Activated T-cell treated with anti-CD3 and anti-CD28 coated beads for 48 hours (primary cell): Measurements from ENCODE around the gene SALL4.
"Not testable (repeated sequence)": the region's sequence is repeated elsewhere in the genome, so short reads cannot be mapped to it uniquely, and the experiment has no call there.

Experiments
- DNase-seq: peaks from one replicate; pipeline ENCODE4 v3.0.0-alpha.2; 2020; ENCODE audit warnings: low read depth

The SALL4 gene

DNA sequence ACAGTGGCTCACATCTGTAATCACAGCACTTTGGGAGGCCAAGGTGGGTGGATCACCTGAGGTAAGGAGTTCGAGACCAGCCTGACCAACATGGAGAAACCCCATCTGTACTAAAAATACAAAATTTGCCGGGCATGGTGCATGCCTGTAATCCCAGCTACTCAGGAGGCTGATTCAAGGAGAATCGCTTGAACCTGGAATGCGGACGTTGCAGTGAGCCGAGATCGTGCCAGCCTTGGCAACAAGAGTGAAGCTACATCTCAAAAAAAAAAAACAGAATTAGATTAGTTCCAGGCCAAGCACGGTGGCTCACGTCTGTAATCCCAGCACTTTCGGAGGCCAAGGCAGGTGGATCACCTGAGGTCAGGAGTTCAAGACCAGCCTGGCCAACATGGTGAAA is 36.9 kb downstream of the SALL4 start:
- DNase-seq = not testable (repeated sequence)

DNA sequence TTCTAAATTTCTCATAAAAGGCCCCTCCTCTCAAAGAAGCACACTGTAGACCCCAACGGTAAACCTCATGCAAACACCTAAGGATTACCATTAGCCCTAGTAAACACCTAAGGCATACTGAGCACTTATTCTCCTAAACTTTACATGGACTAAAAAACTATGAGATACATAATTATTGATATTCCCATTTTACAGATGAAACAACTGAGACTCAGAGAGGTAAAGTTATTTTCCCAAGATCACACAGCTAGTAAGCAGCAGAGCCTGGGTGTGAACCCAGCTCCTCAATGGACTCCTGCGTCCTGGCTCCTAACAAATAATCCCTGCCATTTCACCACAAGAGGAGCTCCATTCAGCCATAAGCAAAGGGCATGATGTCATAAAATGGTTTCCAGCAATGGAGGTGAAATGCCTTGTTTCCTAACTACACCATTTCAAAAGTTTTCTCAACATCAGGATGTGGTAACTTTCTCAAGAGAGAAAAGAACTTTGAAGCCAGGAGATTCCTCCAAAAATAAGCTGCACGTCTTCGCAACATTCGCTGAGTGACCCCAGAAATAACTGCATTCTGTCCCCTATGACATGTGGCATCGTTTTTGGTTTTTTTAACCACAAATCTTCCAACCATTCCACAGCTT is 38.2 kb downstream of the SALL4 start:
- no peak for DNase-seq

DNA sequence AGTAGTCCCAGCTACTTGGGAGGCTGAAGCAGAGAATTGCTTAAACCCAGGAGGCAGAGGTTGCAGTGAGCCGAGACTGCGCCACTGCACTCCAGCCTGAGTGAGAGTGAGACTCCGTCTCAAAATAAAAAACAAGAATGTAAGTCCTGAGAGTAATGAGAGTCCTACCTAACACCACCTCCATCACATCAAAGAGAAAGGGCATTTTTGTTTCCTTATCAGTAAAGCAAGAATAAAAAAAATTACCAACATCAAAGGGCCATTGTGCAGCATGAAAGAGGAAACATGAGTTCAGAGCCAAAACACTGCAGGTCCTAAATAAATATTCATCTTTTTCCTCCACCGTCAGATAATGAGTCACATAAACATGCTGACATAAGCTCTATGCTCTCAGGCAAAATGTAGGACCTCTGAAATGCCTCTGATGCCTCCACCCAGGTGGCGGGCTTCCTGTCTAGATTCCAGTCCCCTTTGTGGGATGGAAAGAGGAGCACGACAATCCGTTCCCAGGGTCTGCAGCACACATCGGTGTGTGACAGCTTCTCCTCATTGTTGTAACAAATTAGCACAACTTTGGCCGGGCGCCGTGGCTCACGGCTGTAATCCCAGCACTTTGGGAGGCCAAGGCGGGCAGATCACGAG is 41.3 kb downstream of the SALL4 start:
- DNase-seq = no peak

DNA sequence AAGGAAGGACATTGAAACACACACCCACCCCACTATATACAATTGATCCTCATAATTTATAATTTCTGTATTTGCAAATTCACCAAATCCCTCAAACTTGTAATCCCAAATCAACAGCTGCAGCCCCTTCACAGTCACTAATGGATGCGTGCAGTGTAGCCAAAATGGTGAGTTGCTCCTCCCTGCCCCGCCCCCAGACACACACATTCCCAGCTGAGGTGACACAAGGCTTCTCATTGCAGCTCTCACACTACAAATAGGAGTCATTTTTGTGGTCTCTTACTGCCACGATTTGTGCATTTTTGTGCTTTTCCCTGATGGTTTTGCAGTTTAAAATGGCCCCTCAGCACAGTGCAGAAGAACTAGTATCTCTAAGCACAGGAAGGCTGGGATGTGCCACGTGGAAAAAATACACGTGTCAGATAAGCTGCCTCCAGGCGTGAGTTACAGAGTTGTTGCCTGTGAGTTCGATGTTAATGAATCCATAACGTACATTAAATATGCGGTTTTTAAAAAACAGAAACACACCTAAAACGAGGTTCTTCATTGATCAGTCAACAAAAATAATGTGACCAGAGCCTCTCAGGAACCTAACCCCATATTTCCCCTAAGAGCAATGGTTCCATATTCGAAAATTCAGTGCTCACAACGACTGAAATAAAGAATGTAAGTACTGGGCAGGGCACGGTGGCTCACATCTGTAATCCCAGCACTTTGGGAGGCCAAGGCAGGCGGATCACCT is 42.4 kb downstream of the SALL4 start:
- no peak for DNase-seq

DNA sequence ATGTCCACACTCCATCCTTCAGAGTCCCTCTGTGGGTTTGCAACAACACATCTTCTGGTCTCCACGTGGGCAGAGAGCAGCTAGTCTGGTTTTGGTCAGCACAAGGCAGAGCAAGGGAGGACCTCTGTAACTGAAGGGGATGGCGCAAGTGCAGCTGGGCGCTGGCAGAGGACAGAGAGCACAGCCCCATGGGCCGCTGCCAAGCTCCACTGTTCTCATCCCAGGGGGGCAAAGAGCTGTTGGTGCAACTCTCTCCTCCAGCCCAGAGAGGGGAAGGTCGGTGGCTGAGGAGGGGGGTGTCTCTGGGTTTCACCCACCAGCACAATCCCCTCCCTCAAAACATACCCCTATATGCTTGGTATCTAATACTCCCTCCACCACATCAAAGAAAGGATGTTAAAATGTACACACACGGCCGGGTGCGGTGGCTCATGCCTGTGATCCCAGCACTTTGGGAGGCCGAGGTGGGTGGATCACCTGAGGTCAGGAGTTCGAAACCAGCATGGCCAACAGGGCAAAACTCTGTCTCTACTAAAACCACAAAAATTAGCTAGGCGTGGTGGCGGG is 43.3 kb downstream of the SALL4 start:
- no peak for DNase-seq

DNA sequence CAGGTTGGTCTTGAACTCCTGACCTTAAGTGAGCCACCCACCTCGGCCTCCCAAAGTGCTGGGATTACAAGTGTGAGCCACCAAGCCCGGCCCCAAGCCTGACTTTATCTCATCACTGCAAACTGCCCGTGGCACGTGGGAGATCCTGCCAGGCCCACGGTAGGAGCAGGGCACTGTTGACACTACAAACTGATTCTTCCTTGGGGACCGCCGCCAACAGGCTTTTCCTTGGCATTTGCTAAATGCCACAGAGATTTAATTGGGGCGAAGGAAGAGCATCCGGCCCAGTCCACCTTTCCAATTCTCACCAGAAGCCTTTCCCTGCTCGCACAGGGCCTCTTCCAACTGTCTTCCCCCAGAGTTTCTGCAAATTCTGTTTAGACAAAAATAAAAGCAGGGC is 45.1 kb downstream of the SALL4 start:
- no peak for DNase-seq

DNA sequence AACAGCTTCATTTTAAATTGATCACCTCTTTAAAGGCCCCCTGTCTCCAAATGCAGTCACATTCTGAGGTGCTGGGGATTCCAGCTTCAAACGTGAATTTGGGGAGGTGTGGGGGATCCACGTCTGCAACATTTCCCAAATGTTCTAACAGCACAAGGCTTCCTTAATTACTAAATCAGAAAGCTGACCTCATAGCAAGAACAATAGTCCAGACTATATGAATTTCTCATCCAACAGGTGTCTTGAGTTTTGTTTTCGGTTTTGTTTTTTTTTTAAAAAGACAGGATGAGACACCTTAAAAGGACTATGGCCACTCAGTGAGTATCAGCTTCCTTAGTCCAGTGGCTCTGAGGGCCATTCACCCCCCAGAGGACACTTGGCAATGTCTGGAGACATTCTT is 45.7 kb downstream of the SALL4 start:
- no peak for DNase-seq

DNA sequence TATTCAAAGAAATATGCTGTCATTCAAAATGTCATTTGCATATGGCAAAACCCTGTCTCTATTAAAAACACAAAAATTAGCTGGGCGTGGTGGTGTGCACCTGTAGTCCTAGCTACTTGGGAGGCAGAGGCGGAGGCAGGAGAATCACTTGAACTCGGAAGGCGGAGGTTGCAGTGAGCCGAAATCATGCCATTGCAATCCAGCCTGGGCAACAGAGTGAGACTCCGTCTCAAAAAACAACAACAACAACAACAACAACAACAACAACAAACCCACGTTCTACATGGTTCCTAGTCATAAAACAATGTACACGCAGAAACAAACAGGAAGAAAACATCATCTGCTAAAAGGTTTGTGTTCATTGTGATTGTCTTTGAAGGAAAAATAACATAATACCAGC is 49.1 kb downstream of the SALL4 start:
- DNase-seq = not testable (repeated sequence)

DNA sequence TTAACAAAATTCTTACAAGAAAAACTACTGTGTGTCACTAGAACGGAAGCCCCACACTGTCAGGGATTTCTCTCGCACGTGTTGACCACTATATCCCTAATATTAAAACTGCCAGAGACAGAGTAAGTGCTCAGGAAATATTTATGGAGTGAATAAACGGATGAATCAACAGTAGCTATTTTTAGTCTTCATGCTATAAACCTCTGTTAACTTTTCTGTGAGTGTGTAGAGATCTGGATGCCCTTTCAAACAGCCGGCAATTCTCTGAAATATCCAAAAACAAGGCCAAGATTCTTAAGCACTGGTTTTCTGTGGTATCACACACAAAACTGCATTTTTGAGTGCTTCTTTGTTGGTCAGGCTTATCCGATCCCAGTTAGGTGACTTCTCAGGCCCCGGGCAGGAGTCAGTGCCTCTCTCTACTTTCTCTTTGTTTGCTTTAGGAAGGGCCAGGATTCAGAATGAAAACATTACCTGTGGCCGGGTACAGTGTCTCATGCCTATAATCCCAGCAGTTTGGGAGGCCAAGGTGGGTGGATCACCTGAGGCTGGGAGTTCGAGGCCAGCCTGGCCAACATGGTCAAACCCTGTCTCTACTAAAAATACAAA is 49.9 kb downstream of the SALL4 start:
- DNase-seq = no peak

DNA sequence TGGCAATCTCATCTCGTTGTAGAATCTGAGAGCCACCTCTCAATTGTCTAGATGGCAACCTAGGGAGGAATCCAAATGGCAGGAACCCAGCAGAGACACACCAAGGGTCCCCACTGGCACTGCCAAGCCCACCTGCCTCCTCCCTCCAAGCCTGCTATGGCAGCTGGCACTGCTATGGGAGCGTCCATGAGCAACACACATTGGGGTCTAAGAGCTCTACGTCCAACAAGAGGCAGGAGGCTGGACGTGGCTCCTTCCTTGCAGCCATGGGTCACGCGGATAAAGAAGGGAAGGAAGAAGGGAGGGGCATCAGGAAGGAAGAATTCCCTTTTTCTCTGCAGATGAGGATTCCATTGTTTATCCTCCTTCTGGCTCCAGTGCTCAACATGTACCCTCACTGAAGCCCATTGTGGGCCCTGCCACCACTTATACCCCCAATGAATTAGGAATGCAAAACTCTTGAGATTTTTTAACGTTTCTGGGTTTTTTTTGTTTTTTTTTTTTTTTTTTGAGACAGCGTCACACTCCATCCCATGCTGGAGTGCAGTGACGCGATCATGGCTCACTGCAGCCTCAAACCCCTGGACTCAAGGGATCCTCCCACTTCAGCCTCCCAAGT is 51.4 kb downstream of the SALL4 start:
- no peak for DNase-seq

DNA sequence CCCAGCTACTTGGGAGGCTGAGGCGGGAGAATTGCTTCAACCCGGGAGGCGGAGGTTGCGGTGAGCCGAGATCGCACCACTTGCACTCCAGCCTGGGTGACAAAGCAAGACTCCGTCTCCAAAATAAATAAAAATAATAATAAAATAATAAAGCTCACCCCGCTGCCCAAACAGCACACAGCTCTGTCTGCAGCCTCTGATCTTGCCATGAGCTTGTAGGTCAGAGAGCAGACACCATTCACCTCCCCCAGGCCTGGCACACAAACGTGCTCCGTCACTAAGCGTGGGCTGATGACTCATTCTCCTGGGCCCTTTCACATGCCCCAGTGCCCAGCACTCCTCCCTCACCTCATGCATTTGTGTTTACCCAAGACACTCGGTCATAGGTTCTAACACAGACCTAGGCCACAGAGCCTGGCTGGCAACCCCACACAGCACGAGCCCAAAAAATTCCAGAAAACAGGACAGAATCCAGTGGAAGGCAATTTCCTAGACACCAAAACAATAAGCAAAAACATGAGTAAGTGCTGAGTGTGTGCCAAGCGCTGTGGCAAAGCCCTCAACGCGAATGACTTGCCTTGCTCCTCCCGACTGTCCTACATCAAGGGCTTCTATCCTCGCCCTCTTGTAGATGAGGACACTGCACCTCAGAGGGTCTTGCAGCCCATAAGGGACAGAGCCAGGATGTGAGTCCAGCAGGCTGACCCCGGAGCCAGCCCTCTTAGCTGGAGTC is 52.1 kb downstream of the SALL4 start:
- no peak for DNase-seq

DNA sequence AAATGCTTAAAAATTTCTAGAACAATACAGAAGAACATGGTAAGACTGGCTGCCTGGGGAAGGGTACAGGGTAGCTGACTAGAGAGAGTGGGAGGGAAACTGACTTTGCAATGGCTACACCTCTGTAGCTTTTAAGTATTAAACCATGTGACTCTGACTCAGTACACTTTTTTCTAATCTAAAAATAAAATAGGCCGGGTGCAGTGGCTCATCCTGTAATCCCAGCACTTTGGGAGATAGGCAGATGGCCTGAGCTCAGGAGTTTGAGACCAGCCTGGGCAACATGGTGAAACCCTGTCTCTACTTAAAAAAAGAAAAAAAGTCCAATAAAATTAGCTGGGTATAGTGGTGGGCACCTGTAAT is 52.7 kb downstream of the SALL4 start:
- DNase-seq = no peak

DNA sequence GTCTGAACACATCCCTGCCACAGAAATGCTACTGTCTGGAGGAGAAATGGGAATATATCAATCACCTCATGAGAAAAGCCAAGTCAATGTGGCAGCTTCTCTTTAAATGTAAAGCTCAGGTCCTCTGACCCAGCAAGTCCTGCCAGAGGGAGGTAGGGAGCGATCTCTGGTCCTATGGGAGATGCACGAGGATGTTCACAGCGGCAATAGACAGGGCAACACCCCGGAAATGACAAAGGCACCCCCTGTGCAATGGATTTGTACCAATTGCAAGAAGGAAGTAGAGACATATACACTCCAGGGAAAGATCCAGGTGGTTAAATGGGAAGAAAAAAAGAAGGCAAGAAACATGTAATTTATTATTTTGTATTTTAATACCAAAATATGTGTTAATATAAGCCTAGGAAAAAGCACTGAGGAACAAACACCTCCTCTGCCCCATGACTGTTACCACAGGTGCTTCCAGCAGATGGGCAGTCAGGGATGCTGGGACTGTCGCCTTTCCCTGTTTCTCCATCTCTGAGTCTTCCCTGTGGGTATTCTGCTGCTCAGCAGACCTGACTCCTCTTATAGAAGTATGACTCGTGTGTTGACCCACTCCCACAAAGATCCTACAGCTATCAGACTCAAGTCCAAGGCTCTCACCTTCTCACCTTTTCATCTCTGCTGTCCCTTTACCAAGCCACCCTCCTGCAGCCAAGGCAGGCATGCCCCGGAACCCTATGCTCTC is 55.0 kb downstream of the SALL4 start:
- no peak for DNase-seq

DNA sequence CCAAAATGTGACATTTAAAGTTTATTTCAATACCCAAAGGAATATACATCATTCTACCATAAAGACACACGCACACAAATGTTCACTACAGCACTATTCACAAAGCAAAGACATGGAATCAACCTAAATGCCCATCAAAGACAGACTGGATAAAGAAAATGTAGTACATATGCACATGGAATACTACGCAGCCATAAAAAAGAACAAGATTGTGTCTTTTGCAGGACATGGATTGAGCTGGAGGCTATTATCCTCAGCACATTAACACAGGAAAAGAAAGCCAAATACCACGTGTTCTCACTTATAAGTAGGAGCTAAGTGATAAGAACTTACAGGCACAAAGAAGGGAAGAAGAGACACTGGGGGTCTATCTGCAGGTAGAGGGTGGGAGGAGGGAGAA is 56.5 kb downstream of the SALL4 start:
- DNase-seq = no peak

DNA sequence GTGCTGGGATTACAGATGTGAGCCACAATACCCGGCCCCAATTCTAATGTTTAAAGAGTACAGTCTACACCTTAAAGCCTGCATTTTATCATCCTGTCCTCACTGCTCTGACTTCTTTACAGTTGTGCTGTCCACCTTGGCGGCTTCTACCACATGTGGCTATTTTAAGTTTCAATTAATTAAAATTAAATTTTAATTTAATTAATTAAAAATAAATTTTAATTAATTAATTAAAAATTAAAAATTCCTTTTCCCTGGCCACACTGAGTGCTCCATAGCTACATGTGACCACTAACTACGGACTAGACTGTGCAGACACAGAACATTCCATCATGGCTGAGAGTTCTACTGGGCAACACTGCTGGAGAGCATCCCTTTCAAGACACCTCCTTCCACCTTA is 61.5 kb downstream of the SALL4 start:
- DNase-seq = no peak

DNA sequence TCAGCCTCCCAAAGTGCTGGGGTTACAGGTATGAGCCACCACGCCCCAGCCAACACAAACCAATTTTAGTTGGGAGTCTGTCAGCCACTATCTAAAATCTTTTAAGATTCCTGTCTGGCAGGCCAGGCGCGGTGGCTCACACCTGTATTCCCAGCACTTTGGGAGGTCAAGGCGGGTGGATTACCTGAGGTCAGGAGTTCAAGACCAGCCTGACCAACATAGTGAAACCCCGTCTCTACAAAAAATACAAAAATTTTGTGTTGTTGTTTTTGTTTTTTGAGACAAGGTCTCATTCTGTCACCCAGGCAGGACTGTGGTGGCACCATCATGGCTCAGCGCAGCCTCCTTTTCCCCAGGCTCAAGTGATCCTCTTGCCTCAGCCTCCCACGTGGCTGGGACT is 62.0 kb downstream of the SALL4 start:
- DNase-seq = not testable (repeated sequence)

DNA sequence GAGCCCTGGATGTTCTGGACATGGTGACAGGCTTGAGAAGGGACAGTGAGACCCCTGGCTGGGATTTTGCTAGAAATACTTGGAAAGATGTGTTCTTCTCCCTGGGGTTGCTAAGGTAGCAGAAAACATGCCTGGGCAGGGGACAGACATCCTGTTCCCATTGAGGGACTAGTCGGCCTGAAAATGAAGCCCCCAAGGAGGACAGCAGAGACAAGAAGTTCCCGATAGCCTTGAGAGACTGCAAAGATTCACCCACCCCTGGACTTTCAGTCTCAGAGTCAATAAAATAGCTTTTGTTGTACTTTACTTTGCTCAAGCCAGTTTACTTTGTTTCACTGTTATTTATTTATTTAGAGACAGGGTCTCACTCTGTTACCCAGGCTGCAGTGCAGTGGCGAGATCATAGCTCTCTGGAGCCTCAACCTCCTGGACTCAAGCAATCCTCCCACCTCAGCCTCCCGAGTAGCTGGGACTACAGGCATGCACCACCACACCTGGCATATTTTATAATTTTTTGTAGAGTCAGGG is 62.5 kb downstream of the SALL4 start:
- no peak for DNase-seq

DNA sequence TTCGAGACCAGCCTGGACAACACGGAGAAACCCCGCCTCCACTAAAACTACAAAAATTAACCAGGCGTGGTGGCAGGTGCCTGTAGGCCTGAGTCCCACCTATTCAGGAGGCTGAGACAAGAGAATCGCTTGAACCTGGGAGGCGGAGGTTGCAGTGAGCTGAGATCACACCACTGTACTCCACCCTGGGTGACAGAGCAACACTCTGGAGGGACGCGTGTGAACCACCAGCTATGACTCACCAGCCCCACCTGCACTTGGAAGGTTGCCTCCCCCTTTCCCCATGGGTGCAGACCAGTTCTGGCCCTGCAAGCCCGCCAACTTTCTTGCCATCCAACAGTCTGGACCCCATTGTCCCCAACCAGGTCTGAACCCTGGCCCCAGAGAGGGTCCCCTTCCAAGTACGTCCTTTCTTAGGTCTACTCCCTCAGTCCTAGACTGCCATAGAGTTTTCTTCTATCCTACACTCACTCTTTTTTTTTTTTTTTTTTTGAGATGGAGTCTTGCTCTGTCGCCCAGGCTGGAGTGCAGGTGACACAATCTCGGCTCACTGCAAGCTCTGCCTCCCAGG is 63.4 kb downstream of the SALL4 start:
- DNase-seq = no peak

DNA sequence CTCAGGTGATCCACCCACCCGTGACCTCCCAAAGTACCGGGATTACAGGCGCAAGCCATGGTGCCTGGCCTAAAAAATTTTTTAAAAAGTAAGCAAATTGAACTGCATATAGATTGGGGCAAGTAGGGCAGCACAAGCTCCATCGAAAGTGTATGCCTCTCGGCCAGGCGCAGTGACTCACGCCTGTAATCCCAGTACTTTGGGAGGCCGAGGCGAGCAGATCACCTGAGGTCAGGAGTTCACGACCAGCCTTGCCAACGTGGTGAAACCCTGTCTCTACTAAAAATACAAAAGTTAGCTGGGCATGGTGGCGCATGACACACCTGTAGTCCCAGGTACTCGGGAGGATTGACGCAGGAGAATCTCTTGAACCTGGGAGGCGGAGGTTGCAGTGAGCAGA is 64.1 kb downstream of the SALL4 start:
- not testable (repeated sequence) for DNase-seq

DNA sequence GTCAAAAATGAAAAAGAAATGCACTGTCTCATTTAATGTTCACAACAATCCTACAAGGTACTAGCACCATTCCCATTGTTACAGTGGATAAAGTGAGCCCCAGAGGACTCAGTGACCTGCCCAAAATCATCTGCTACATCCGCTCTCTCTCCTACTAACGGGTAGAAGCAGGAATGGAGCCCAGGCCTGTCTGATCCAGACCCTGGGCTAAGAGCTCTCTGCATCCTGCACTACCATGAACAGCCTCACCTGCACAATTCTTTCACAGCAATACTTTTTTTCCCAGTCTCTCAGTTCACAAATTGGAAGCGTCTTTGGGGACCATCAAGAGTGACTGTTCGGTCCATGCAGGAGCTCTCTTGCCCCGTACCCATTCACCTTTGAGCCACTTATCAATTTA is 65.4 kb downstream of the SALL4 start:
- DNase-seq = no peak
